Measurements from ENCODE around the gene ERG. TPM values are rescaled to one million over a fixed set of nuclear protein-coding genes. Genes with fewer than 3 reads are reported as not detected.

ERG gene
- total RNA-seq, 1 experiment from 2014 or later: 4.5 TPM

DNA sequence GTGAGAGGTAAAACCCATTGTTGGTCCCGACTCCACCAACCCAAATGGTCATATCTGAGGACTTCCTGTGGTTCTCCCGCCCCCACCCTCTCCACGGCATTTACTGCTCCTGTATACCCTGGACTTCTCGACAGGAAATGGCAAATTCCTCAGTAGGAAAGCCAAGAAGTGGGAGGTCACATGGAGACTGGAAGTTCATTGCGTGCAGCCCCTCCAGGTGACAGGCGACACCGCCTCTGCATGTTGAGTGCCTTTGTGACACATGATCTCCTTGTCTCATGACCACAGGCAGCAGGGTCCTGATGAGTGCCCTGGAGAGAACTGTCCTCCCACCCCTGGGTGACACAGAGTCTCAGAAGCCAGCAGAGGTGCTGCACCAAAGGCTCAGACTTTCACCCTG is 24.2 kb downstream of the ERG start:
- peaks cover 69% of the 10 kb centered on the region for H3K4me1 Mint-ChIP-seq
- TF ChIP-seq, protein P1, sequence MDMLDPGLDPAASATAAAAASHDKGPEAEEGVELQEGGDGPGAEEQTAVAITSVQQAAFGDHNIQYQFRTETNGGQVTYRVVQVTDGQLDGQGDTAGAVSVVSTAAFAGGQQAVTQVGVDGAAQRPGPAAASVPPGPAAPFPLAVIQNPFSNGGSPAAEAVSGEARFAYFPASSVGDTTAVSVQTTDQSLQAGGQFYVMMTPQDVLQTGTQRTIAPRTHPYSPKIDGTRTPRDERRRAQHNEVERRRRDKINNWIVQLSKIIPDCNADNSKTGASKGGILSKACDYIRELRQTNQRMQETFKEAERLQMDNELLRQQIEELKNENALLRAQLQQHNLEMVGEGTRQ (CRISPR knock-in tag; IDR thresholded peaks at IDR 0.05): peak; percentile 57
- TF ChIP-seq TEAD1 (CRISPR knock-in tag; IDR thresholded peaks at IDR 0.05): peak; percentile 8; the same call in 1 of the 2 replicates
- TF ChIP-seq, protein P2, sequence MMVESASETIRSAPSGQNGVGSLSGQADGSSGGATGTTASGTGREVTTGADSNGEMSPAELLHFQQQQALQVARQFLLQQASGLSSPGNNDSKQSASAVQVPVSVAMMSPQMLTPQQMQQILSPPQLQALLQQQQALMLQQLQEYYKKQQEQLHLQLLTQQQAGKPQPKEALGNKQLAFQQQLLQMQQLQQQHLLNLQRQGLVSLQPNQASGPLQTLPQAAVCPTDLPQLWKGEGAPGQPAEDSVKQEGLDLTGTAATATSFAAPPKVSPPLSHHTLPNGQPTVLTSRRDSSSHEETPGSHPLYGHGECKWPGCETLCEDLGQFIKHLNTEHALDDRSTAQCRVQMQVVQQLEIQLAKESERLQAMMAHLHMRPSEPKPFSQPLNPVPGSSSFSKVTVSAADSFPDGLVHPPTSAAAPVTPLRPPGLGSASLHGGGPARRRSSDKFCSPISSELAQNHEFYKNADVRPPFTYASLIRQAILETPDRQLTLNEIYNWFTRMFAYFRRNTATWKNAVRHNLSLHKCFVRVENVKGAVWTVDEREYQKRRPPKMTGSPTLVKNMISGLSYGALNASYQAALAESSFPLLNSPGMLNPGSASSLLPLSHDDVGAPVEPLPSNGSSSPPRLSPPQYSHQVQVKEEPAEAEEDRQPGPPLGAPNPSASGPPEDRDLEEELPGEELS (CRISPR knock-in tag; IDR thresholded peaks at IDR 0.05): 0 out of 2 replicates have a peak, but pooled peaks have one; percentile 30
- no peak for TF ChIP-seq SMAD3 (CRISPR knock-in tag; IDR thresholded peaks at IDR 0.05; ENCODE audit: borderline replicate concordance)
- peak; percentile 69 for TF ChIP-seq ZNF423 (CRISPR knock-in tag; IDR thresholded peaks at IDR 0.05)
- no peak for DNase-seq (ENCODE audit: low spot score)
- ATAC-seq: no peak
- no peaks in the 10 kb centered on the region for H3K9me3 Mint-ChIP-seq
- H3K36me3 Mint-ChIP-seq: no peaks in the 10 kb centered on the region
- CTCF ChIA-PET: no interaction called here
- peaks cover 3% of the 10 kb centered on the region; the same call in 1 of the 2 replicates for H3K27me3 Mint-ChIP-seq (ENCODE audit: low read depth)
- no peak overlapping the region for H3K27ac Mint-ChIP-seq
- POLR2A ChIA-PET: no interaction called here
- H3K4me3 Mint-ChIP-seq: no peak overlapping the region

DNA sequence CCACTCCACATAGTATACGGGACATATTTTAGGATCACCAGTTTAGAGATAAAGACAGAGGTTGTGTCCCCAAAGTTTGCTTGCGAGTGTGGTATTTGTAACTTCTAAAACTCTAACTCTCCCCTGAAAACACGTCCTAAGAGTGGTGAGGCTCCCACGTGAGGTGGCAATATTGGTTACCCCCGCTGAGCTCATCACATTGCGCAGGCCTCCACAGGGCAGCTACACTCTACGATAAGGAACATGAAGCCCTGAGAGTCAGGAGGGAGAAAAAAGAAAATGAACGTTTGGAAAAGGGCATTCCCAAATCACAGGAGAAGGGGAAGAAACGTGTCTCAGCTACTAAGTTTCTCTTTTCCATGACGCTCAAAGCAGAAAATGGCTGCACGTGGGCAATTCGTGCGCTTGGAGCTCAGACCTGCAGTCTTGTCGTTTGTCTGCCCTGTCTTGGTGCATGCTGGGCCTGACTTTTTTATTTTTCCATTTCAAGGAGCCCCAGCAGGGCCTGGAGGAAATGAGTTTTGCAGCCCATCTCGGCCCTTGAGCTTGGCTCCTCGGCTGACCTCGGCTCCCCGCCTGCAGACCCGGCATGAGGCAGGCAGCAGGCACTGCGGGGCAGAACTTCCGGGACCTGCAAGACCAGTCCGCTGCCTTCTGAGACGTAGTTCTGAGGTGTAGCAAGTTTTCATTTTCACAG is 25.7 kb downstream of the ERG start:
- H3K4me3 Mint-ChIP-seq: peak overlapping the region; percentile 22; the same call in 1 of the 2 replicates
- DNase-seq (ENCODE audit: low spot score) (peak; percentile 52), ATAC-seq (peak; percentile 73)
- H3K9me3 Mint-ChIP-seq: no peaks in the 10 kb centered on the region
- ChIA-PET POLR2A (interaction anchor here (0.5 to 1.3 kb wide), 4 partner anchors 13 to 335 kb away, joined by 3 to 9 read pairs (median 4); no protein-coding TSS in a partner anchor), CTCF (interaction anchor here (0.6 to 1.5 kb wide), 10 partner anchors 17 to 651 kb away, joined by 3 to 4 read pairs (median 3); no protein-coding TSS in a partner anchor)
- peak overlapping the region; percentile 73 for H3K27ac Mint-ChIP-seq
- peaks cover 77% of the 10 kb centered on the region for H3K4me1 Mint-ChIP-seq
- no peaks in the 10 kb centered on the region for H3K36me3 Mint-ChIP-seq
- peaks cover 3% of the 10 kb centered on the region; the same call in 1 of the 2 replicates for H3K27me3 Mint-ChIP-seq (ENCODE audit: low read depth)
- TF ChIP-seq NFE2L1 (CRISPR knock-in tag; IDR thresholded peaks at IDR 0.05) (peak; percentile 78), FOXK1 (CRISPR knock-in tag; IDR thresholded peaks at IDR 0.05) (peak; percentile 76), SMAD3 (CRISPR knock-in tag; IDR thresholded peaks at IDR 0.05; ENCODE audit: borderline replicate concordance) (peak; percentile 54; the same call in 1 of the 2 replicates), SOX15 (CRISPR knock-in tag; IDR thresholded peaks at IDR 0.05) (no peak), NR3C1 (CRISPR knock-in tag; conservative IDR thresholded peaks at IDR 0.05; ENCODE audit: low read depth) (0 out of 2 replicates have a peak, but pooled peaks have one; percentile 43), RELA (CRISPR knock-in tag; IDR thresholded peaks at IDR 0.05; ENCODE audit: borderline replicate concordance) (0 out of 2 replicates have a peak, but pooled peaks have one; percentile 28), RORB (CRISPR knock-in tag; IDR thresholded peaks at IDR 0.05) (no peak), TEAD4 (CRISPR knock-in tag; IDR thresholded peaks at IDR 0.05) (no peak), ATF1 (CRISPR knock-in tag; IDR thresholded peaks at IDR 0.05) (no peak), HMGA2 (CRISPR knock-in tag; IDR thresholded peaks at IDR 0.05) (no peak), CBFB (CRISPR knock-in tag; IDR thresholded peaks at IDR 0.05; ENCODE audit: low read depth) (0 out of 2 replicates have a peak, but pooled peaks have one; percentile 27), JAZF1 (CRISPR knock-in tag; IDR thresholded peaks at IDR 0.05) (no peak), SP1 (CRISPR knock-in tag; conservative IDR thresholded peaks at IDR 0.05) (peak; percentile 36; the same call in 1 of the 2 replicates)
- TF ChIP-seq, protein P3, sequence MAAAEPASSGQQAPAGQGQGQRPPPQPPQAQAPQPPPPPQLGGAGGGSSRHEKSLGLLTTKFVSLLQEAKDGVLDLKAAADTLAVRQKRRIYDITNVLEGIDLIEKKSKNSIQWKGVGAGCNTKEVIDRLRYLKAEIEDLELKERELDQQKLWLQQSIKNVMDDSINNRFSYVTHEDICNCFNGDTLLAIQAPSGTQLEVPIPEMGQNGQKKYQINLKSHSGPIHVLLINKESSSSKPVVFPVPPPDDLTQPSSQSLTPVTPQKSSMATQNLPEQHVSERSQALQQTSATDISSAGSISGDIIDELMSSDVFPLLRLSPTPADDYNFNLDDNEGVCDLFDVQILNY (CRISPR knock-in tag; IDR thresholded peaks at IDR 0.05): 0 out of 2 replicates have a peak, but pooled peaks have one; percentile 47
- TF ChIP-seq, protein P1 (CRISPR knock-in tag; IDR thresholded peaks at IDR 0.05): 0 out of 2 replicates have a peak, but pooled peaks have one; percentile 18
- TF ChIP-seq, protein P4, sequence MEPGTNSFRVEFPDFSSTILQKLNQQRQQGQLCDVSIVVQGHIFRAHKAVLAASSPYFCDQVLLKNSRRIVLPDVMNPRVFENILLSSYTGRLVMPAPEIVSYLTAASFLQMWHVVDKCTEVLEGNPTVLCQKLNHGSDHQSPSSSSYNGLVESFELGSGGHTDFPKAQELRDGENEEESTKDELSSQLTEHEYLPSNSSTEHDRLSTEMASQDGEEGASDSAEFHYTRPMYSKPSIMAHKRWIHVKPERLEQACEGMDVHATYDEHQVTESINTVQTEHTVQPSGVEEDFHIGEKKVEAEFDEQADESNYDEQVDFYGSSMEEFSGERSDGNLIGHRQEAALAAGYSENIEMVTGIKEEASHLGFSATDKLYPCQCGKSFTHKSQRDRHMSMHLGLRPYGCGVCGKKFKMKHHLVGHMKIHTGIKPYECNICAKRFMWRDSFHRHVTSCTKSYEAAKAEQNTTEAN (CRISPR knock-in tag; IDR thresholded peaks at IDR 0.05): 0 out of 2 replicates have a peak, but pooled peaks have one; percentile 27
- TF ChIP-seq, protein P5, sequence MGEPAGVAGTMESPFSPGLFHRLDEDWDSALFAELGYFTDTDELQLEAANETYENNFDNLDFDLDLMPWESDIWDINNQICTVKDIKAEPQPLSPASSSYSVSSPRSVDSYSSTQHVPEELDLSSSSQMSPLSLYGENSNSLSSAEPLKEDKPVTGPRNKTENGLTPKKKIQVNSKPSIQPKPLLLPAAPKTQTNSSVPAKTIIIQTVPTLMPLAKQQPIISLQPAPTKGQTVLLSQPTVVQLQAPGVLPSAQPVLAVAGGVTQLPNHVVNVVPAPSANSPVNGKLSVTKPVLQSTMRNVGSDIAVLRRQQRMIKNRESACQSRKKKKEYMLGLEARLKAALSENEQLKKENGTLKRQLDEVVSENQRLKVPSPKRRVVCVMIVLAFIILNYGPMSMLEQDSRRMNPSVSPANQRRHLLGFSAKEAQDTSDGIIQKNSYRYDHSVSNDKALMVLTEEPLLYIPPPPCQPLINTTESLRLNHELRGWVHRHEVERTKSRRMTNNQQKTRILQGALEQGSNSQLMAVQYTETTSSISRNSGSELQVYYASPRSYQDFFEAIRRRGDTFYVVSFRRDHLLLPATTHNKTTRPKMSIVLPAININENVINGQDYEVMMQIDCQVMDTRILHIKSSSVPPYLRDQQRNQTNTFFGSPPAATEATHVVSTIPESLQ (CRISPR knock-in tag; IDR thresholded peaks at IDR 0.05): no peak
- TF ChIP-seq, protein P6, sequence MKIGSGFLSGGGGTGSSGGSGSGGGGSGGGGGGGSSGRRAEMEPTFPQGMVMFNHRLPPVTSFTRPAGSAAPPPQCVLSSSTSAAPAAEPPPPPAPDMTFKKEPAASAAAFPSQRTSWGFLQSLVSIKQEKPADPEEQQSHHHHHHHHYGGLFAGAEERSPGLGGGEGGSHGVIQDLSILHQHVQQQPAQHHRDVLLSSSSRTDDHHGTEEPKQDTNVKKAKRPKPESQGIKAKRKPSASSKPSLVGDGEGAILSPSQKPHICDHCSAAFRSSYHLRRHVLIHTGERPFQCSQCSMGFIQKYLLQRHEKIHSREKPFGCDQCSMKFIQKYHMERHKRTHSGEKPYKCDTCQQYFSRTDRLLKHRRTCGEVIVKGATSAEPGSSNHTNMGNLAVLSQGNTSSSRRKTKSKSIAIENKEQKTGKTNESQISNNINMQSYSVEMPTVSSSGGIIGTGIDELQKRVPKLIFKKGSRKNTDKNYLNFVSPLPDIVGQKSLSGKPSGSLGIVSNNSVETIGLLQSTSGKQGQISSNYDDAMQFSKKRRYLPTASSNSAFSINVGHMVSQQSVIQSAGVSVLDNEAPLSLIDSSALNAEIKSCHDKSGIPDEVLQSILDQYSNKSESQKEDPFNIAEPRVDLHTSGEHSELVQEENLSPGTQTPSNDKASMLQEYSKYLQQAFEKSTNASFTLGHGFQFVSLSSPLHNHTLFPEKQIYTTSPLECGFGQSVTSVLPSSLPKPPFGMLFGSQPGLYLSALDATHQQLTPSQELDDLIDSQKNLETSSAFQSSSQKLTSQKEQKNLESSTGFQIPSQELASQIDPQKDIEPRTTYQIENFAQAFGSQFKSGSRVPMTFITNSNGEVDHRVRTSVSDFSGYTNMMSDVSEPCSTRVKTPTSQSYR (CRISPR knock-in tag; IDR thresholded peaks at IDR 0.05): 0 out of 2 replicates have a peak, but pooled peaks have one; percentile 35

Data from WTC11 (cell line).